Inferior parietal cortex (tissue), 1 donor: ENCODE results near the gene UBE2R2.
"Not testable (repeated sequence)": the region's sequence is repeated elsewhere in the genome, so short reads cannot be mapped to it uniquely, and the experiment has no call there.

ENCODE experiments used
- DNase-seq: peaks from one replicate; pipeline ENCODE4 v3.0.0-alpha.2; 2016; ENCODE audit errors: extremely low spot score

UBE2R2 gene

GRCh38 chr9:33927694-33928093 lies 110.7 kb downstream of the UBE2R2 start:
- no peak for DNase-seq

GRCh38 chr9:33931326-33931725 lies 114.4 kb downstream of the UBE2R2 start:
- no peak for DNase-seq

GRCh38 chr9:33932078-33932807 lies 115.3 kb downstream of the UBE2R2 start:
- DNase-seq = no peak

GRCh38 chr9:33934188-33934878 lies 117.4 kb downstream of the UBE2R2 start:
- DNase-seq = no peak

- no peak for DNase-seq
Observed at GRCh38 chr9:33939924-33940874, 123.2 kb downstream of the UBE2R2 start.

GRCh38 chr9:33942471-33943083 lies 125.6 kb downstream of the UBE2R2 start:
- no peak for DNase-seq

GRCh38 chr9:33943389-33943788 lies 126.4 kb downstream of the UBE2R2 start:
- no peak for DNase-seq

- DNase-seq = no peak
Observed at GRCh38 chr9:33946779-33947535, 130.0 kb downstream of the UBE2R2 start.

GRCh38 chr9:33950371-33950770 lies 133.4 kb downstream of the UBE2R2 start:
- no peak for DNase-seq

- no peak for DNase-seq
Observed at GRCh38 chr9:33952066-33952465, 135.1 kb downstream of the UBE2R2 start.

GRCh38 chr9:33956544-33956943 lies 139.6 kb downstream of the UBE2R2 start:
- no peak for DNase-seq

- DNase-seq = no peak
Observed at GRCh38 chr9:33959725-33960124, 142.8 kb downstream of the UBE2R2 start.

GRCh38 chr9:33962468-33962867 lies 145.5 kb downstream of the UBE2R2 start:
- DNase-seq = not testable (repeated sequence)

GRCh38 chr9:33964086-33964768 lies 147.3 kb downstream of the UBE2R2 start:
- DNase-seq = no peak
